ENCODE measurements around the gene KLK10. TPM values are rescaled to one million over a fixed set of nuclear protein-coding genes. Genes with fewer than 3 reads are reported as not detected.

The KLK10 gene
- total RNA-seq, 1 experiment from 2014 or later: 33.6 TPM

GRCh38 chr19:51034704-51035103 is 15.2 kb upstream of the KLK10 start, which contains the start of gene KLK12:
KLK12 (minus strand) TSS chr19:51035002; CDS start chr19:51034621, 381 bp downstream.
- BruUV-seq (replicated peaks): no TSS peak
- H3K79me2 ChIP-seq (ENCODE audit: insufficient read depth, low read length): no peaks in the 10 kb centered on the region
- DNase-seq (ENCODE audit: low read depth, low spot score): no peak
- H3K4me1 ChIP-seq (ENCODE audit: control insufficient read depth in 1 of 2, insufficient read depth in 2 of 2, low read length in 2 of 2): no peaks in the 10 kb centered on the region
- H3K9ac ChIP-seq (ENCODE audit: low read length): no peak within 1 kb of the TSS
- ChIA-PET POLR2A (no interaction called here), CTCF (no interaction called here), RAD21 (ENCODE audit: low non-redundant PET in 1 of 2, low total read pairs in 2 of 2, uncharacterized antibody in 2 of 2, unreplicated experiment in 2 of 2) (no interaction called here)
- H3K4me2 ChIP-seq (ENCODE audit: low read length): no peak within 1 kb of the TSS
- H3K9me3 ChIP-seq (ENCODE audit: control insufficient read depth in 1 of 2, insufficient read depth in 1 of 2, low read depth in 1 of 2, low read length in 2 of 2): no peaks in the 10 kb centered on the region
- H4K20me1 ChIP-seq (ENCODE audit: insufficient read depth): no peaks in the 10 kb centered on the region
- intact Hi-C loops (cut with micrococcal nuclease): no loop called here
- no peak for ATAC-seq
- no peaks in the 10 kb centered on the region for H3K9me2 ChIP-seq (ENCODE audit: insufficient read depth)
- no peak within 1 kb of the TSS for H3K27ac ChIP-seq (ENCODE audit: low read depth, low read length)
- H3K36me3 ChIP-seq (ENCODE audit: control insufficient read depth in 1 of 2, insufficient read depth in 2 of 2, low read length in 2 of 2): no peaks in the 10 kb centered on the region
- TF ChIP-seq POLR2AphosphoS5 (IDR thresholded peaks at IDR 0.05; ENCODE audit: low read depth, low read length): no peak
- TF ChIP-seq SRF (IDR thresholded peaks at IDR 0.05; ENCODE audit: low read depth): no peak
- TF ChIP-seq, protein P1, sequence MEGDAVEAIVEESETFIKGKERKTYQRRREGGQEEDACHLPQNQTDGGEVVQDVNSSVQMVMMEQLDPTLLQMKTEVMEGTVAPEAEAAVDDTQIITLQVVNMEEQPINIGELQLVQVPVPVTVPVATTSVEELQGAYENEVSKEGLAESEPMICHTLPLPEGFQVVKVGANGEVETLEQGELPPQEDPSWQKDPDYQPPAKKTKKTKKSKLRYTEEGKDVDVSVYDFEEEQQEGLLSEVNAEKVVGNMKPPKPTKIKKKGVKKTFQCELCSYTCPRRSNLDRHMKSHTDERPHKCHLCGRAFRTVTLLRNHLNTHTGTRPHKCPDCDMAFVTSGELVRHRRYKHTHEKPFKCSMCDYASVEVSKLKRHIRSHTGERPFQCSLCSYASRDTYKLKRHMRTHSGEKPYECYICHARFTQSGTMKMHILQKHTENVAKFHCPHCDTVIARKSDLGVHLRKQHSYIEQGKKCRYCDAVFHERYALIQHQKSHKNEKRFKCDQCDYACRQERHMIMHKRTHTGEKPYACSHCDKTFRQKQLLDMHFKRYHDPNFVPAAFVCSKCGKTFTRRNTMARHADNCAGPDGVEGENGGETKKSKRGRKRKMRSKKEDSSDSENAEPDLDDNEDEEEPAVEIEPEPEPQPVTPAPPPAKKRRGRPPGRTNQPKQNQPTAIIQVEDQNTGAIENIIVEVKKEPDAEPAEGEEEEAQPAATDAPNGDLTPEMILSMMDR (IDR thresholded peaks at IDR 0.05 in 2 of 3, conservative IDR thresholded peaks at IDR 0.05 in 1 of 3; ENCODE audit: borderline replicate concordance in 1 of 3, insufficient read depth in 1 of 3, low read depth in 2 of 3, low read length in 2 of 3): no peak
- TF ChIP-seq ZBTB33 (IDR thresholded peaks at IDR 0.05; ENCODE audit: extremely low read depth, insufficient replicate concordance, low read length): no peak
- no peak for TF ChIP-seq CEBPB (IDR thresholded peaks at IDR 0.05; ENCODE audit: low read depth)
- no peak for TF ChIP-seq JUND (IDR thresholded peaks at IDR 0.05)
- TF ChIP-seq FOSL1 (IDR thresholded peaks at IDR 0.05; ENCODE audit: low read depth): no peak
- no peak for TF ChIP-seq RAD21 (IDR thresholded peaks at IDR 0.05; ENCODE audit: low read depth)
- no peak for TF ChIP-seq MAX (IDR thresholded peaks at IDR 0.05)
- no peak for TF ChIP-seq YY1 (IDR thresholded peaks at IDR 0.05; ENCODE audit: extremely low read depth, insufficient replicate concordance, low read depth, low read length)
- TF ChIP-seq POLR2A (IDR thresholded peaks at IDR 0.05; ENCODE audit: borderline replicate concordance, extremely low read depth, insufficient read depth, insufficient read length): no peak
- TF ChIP-seq ZFX (IDR thresholded peaks at IDR 0.05): no peak
- no peak for TF ChIP-seq ATF3 (IDR thresholded peaks at IDR 0.05)
- TF ChIP-seq, protein P2, sequence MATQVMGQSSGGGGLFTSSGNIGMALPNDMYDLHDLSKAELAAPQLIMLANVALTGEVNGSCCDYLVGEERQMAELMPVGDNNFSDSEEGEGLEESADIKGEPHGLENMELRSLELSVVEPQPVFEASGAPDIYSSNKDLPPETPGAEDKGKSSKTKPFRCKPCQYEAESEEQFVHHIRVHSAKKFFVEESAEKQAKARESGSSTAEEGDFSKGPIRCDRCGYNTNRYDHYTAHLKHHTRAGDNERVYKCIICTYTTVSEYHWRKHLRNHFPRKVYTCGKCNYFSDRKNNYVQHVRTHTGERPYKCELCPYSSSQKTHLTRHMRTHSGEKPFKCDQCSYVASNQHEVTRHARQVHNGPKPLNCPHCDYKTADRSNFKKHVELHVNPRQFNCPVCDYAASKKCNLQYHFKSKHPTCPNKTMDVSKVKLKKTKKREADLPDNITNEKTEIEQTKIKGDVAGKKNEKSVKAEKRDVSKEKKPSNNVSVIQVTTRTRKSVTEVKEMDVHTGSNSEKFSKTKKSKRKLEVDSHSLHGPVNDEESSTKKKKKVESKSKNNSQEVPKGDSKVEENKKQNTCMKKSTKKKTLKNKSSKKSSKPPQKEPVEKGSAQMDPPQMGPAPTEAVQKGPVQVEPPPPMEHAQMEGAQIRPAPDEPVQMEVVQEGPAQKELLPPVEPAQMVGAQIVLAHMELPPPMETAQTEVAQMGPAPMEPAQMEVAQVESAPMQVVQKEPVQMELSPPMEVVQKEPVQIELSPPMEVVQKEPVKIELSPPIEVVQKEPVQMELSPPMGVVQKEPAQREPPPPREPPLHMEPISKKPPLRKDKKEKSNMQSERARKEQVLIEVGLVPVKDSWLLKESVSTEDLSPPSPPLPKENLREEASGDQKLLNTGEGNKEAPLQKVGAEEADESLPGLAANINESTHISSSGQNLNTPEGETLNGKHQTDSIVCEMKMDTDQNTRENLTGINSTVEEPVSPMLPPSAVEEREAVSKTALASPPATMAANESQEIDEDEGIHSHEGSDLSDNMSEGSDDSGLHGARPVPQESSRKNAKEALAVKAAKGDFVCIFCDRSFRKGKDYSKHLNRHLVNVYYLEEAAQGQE (IDR thresholded peaks at IDR 0.05; ENCODE audit: low read depth): no peak
- no peak for TF ChIP-seq SIN3A (IDR thresholded peaks at IDR 0.05; ENCODE audit: low read depth)
- no peak within 1 kb of the TSS for H2AFZ ChIP-seq (ENCODE audit: low read depth, low read length, poor library complexity, severe bottlenecking)
- no peak within 1 kb of the TSS for H3K4me3 ChIP-seq (replicated peaks in 1 of 2; ENCODE audit: low read depth in 1 of 2, low read length in 2 of 2)
- H3K27me3 ChIP-seq (ENCODE audit: insufficient read depth, low read length): no peaks in the 10 kb centered on the region
